Measurements from ENCODE around the gene FAM234B. TPM values are rescaled to one million over a fixed set of nuclear protein-coding genes. Genes with fewer than 3 reads are reported as not detected.
A peak's percentile ranks its signal among the peaks of the same experiment; 100 is the strongest.

FAM234B gene
- polyA plus RNA-seq, 3 donors = 1.6 to 3.2 (median 2.0) TPM

DNA sequence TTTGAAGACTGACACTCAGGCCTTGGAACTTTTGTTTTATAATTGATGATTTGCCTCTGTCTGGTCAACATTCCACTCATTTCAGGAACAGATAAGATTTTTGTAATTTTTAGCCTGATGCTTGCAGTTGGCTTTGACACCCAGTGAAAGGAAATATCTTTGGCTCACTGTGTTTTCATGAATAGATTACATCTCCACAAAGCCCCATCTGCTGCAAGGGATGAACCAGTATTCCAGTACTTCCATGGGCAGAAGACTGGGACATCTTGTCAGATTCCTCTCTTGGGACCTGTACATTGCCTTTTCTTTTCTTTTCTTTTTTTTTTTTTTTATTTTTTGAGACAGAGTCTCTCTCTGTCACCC, 30.9 kb downstream of the FAM234B start:
- H3K36me3 Mint-ChIP-seq = peaks cover 10 to 18% of the 10 kb centered on the region in 2 donors
- peaks cover 0 to 10% of the 10 kb centered on the region in 2 donors for H3K36me3 ChIP-seq (replicated peaks in 1 of 2; ENCODE audit: control insufficient read depth in 1 of 2, insufficient read depth in 2 of 2, low read length in 2 of 2)
- peaks cover 0 to 3% (median 2%) of the 10 kb centered on the region in 3 donors for H3K27me3 Mint-ChIP-seq (ENCODE audit: low read depth in 3 of 3)
- H3K79me2 ChIP-seq (ENCODE audit: insufficient read depth, low read length) = no peaks in the 10 kb centered on the region
- H2AFZ ChIP-seq (ENCODE audit: insufficient read depth, low read depth, low read length, poor library complexity, severe bottlenecking) = no peak overlapping the region
- H3K9me3 Mint-ChIP-seq = peaks cover 0 to 2% (median 0%) of the 10 kb centered on the region in 7 donors
- H4K20me1 ChIP-seq (ENCODE audit: insufficient read depth, low read length) = no peaks in the 10 kb centered on the region
- intact Hi-C loops (cut with micrococcal nuclease) = no loop called here
- no peaks in the 10 kb centered on the region for H3K4me1 Mint-ChIP-seq
- TF ChIP-seq, protein P1, sequence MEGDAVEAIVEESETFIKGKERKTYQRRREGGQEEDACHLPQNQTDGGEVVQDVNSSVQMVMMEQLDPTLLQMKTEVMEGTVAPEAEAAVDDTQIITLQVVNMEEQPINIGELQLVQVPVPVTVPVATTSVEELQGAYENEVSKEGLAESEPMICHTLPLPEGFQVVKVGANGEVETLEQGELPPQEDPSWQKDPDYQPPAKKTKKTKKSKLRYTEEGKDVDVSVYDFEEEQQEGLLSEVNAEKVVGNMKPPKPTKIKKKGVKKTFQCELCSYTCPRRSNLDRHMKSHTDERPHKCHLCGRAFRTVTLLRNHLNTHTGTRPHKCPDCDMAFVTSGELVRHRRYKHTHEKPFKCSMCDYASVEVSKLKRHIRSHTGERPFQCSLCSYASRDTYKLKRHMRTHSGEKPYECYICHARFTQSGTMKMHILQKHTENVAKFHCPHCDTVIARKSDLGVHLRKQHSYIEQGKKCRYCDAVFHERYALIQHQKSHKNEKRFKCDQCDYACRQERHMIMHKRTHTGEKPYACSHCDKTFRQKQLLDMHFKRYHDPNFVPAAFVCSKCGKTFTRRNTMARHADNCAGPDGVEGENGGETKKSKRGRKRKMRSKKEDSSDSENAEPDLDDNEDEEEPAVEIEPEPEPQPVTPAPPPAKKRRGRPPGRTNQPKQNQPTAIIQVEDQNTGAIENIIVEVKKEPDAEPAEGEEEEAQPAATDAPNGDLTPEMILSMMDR (IDR thresholded peaks at IDR 0.05) = no peak
- no peaks in the 10 kb centered on the region for H3K27me3 ChIP-seq (ENCODE audit: control insufficient read depth in 2 of 2, insufficient read depth in 2 of 2, low read length in 2 of 2)
- no peaks in the 10 kb centered on the region for H3K9me3 ChIP-seq (replicated peaks in 1 of 2; ENCODE audit: control insufficient read depth in 1 of 2, insufficient read depth in 1 of 2, low read length in 2 of 2)
- no peak overlapping the region for H3K9ac ChIP-seq (ENCODE audit: insufficient read depth, low read length, poor library complexity, severe bottlenecking)
- H3K4me3 Mint-ChIP-seq = no peak overlapping the region
- no peaks in the 10 kb centered on the region for H3K4me1 ChIP-seq (ENCODE audit: control insufficient read depth in 1 of 2, insufficient read depth in 2 of 2, low read length in 2 of 2)
- no peak overlapping the region for H3K4me2 ChIP-seq (replicated peaks; ENCODE audit: extremely low read depth, low read length, poor library complexity, severe bottlenecking)
- H3K4me3 ChIP-seq (replicated peaks in 1 of 3; ENCODE audit: low read depth in 2 of 3, low read length in 3 of 3) = no peak overlapping the region
- no peak overlapping the region for H3K27ac Mint-ChIP-seq
- no peak for DNase-seq
- no peak overlapping the region for H3K27ac ChIP-seq (ENCODE audit: low read depth in 1 of 2, low read length in 2 of 2)

DNA sequence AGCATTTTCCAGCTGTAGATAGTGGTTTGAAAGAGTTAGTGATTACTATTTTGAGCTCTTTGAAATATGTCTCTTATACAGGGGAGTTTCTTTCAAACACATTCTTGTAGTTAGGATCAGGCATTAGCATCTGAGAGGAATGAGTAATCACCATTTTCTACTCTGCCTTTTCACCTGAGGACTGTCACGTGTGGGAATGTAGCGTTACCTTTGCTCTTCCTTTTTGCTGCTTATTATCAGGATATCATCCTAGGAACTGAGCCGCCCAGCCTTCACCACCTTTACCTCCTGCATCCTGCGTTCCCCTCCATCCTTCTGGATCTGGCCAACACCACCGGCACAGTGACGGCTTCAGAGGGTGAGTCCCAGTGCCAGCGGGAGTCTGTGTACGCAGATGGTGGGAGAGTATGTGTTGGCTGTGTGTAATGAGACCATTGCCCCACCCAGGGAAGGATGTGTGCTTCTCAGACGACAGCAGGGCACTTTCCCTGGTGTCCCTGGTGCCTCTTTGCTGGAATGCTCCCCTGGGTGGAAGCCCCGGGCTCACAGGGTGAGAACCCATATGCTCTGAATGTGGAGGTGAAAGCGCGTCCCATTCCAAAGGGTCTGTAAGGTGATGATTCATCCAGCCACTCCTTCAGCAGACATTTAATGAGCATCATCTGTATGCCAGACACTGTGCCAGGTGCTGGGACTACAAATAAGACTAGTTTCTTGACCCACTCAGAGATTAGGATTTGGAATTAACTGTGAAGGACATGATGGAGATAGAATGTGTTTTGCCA, 31.8 kb downstream of the FAM234B start:
- Histone ChIP-seq H3K4me3 (replicated peaks in 1 of 3; ENCODE audit: low read depth in 2 of 3, low read length in 3 of 3) (no peak overlapping the region), H2AFZ (ENCODE audit: insufficient read depth, low read depth, low read length, poor library complexity, severe bottlenecking) (no peak overlapping the region), H3K36me3 (replicated peaks in 1 of 2; ENCODE audit: control insufficient read depth in 1 of 2, insufficient read depth in 2 of 2, low read length in 2 of 2) (peaks cover 0 to 10% of the 10 kb centered on the region in 2 donors), H3K9me3 (replicated peaks in 1 of 2; ENCODE audit: control insufficient read depth in 1 of 2, insufficient read depth in 1 of 2, low read length in 2 of 2) (no peaks in the 10 kb centered on the region), H3K4me2 (replicated peaks; ENCODE audit: extremely low read depth, low read length, poor library complexity, severe bottlenecking) (no peak overlapping the region), H3K79me2 (ENCODE audit: insufficient read depth, low read length) (no peaks in the 10 kb centered on the region), H3K27me3 (ENCODE audit: control insufficient read depth in 2 of 2, insufficient read depth in 2 of 2, low read length in 2 of 2) (no peaks in the 10 kb centered on the region), H3K9ac (ENCODE audit: insufficient read depth, low read length, poor library complexity, severe bottlenecking) (no peak overlapping the region), H4K20me1 (ENCODE audit: insufficient read depth, low read length) (no peaks in the 10 kb centered on the region), H3K4me1 (ENCODE audit: control insufficient read depth in 1 of 2, insufficient read depth in 2 of 2, low read length in 2 of 2) (no peaks in the 10 kb centered on the region), H3K27ac (ENCODE audit: low read depth in 1 of 2, low read length in 2 of 2) (no peak overlapping the region)
- Mint-ChIP-seq H3K27ac (peak overlapping the region in 1 of 7 donors; percentile 26), H3K9me3 (peaks cover 0 to 2% (median 0%) of the 10 kb centered on the region in 7 donors), H3K4me3 (no peak overlapping the region), H3K4me1 (no peaks in the 10 kb centered on the region), H3K36me3 (peaks cover 17 to 21% of the 10 kb centered on the region in 2 donors), H3K27me3 (ENCODE audit: low read depth in 3 of 3) (peaks cover 0 to 3% (median 2%) of the 10 kb centered on the region in 3 donors)
- WGBS (ENCODE audit: insufficient coverage) = 96% methylated on average over 8 of the region's 12 CpGs
- TF ChIP-seq, protein P1 (IDR thresholded peaks at IDR 0.05) = no peak
- intact Hi-C loops (cut with micrococcal nuclease) = no loop called here
- DNase-seq = no peak
